ENCODE data around the gene MPIG6B. TPM values are rescaled to one million over a fixed set of nuclear protein-coding genes. Genes with fewer than 3 reads are reported as not detected.

MPIG6B gene
- total and polyA plus RNA-seq, 12 donors = 0.11 to 0.97 (median 0.27) TPM; not detected in 3

DNA sequence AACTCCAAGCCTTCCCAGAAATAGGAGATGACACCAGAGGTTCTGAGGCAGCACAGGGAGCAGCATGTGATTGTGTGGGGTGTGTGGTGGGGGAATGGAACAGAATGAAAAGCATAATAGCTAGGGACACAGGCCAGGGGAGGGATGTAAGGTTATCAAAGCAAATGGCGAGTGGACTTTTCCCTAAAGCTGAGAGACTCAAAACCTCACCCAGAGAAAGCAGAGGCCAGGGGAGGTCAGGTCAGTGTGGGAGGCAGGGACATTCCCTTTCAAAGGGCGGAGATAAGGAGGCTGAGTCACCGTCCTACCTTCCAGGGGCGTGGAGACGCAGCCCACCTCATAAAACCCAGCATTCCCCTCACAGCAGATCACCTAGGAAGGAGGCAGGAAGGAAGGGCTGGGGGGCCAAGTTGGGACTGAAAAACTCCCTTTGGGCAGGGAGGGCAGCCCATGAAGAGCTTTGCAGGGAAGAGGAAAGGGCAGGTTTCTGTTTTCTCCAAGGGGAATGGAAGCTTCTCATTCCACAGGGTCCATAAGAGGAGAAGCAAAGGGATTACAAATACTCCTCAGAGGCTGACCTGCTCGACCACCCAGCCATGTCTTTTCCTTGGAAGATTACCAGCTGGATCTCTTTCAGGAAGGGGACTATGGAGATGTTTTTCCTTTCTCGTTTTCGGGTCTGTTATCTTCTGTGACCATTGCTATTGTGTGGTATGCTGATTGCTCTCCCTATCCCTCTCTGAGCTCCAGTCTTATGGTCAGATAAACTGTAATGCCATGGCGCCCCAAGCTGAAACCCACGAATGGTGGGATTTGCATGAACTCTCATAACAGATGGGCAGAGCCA is 32.7 kb upstream of the MPIG6B start:
- DNase-seq = no peak
- WGBS, 2 donors = 65 to 75% methylated on average over 10 of the region's 10 CpGs
- TF ChIP-seq CTCF (IDR thresholded peaks at IDR 0.05) = no peak
- intact Hi-C loops (cut with DNase I) = no loop called here
- peak in 3 of 8 donors; percentile 32 to 49 (median 40) for ATAC-seq
- Histone ChIP-seq H3K4me1 (peaks cover 0 to 4% (median 0%) of the 10 kb centered on the region in 9 donors), H3K9me3 (no peaks in the 10 kb centered on the region), H3K4me3 (no peak overlapping the region), H3K27ac (no peak overlapping the region), H3K27me3 (no peaks in the 10 kb centered on the region), H3K36me3 (peaks cover 5 to 100% (median 75%) of the 10 kb centered on the region in 9 donors)

DNA sequence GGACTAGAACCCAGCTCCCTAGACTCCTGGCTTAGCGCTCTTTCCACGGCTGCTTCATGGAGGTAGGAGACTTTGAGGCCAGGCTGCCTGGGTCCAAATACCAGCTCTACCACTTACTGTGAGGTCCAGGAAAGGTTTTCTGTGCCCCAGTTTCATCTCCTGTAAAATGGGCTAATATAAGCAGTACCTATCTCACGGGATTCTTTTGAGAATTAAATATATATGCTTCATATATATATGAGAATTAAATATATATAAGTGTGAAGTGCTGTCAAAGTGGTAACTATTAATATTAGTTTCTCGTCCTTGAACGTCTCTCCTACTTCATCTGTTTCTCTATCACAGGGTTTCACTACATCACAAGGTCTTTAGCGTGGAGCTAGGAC is 32.1 kb upstream of the MPIG6B start:
- Histone ChIP-seq H3K4me1 (peaks cover 0 to 4% (median 0%) of the 10 kb centered on the region in 9 donors), H3K9me3 (no peaks in the 10 kb centered on the region), H3K27me3 (no peaks in the 10 kb centered on the region), H3K4me3 (no peak overlapping the region), H3K27ac (no peak overlapping the region), H3K36me3 (peaks cover 5 to 100% (median 77%) of the 10 kb centered on the region in 9 donors)
- intact Hi-C loops (cut with DNase I) = no loop called here
- no peak for TF ChIP-seq CTCF (IDR thresholded peaks at IDR 0.05)
- ATAC-seq (no peak), DNase-seq (no peak)
- WGBS, 2 donors = 89 to 92% methylated on average over 6 of the region's 6 CpGs

DNA sequence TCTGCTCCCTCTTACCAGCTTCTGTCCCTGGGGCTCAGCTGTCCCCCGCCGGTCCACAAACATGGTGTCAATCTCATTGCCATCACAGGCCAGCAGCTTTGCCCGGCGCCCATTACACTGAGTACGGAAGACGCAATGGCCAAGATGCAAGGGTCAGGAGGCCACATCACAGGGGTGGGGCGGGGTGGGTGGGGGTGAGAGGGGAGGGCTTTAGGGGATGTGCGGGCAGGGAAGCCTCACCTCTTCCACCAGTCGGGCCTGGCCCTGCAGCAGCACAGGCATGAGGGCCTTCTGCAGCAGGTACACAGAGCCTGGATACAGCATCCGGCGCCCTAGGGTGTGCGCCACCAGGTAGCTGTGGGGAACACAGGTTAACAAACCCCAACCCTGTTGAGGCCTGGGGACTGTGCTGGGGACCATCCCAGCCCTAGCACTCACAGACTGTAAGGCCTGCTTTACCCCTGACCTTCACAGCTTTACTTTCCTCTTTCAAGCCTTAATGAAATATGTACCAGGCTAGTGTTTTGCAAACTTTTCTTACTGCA is 31.5 kb upstream of the MPIG6B start:
- 94 to 95% methylated on average over 12 of the region's 12 CpGs for WGBS, 2 donors
- intact Hi-C loops (cut with DNase I) = no loop called here
- no peak for ATAC-seq

DNA sequence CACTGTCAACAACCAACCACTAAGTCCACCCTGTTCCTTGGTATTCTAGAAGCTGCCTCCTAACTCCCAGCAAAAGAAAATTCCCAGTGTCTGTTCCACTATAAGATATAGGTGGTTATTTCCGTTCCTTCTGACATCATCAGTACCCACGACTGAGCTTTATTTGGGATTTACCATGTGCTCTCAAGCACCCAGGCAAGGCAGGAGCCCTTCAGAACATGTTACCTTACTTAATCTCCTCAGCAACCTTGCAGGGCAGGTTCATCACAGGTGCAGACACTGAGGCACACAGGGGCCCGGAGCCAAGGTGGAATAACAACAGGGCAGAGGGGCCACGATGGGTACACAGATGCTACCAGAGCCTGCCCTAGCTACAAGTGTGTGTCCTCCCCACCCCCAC is 30.8 kb upstream of the MPIG6B start:
- DNase-seq (no peak), ATAC-seq (no peak)
- 79 to 89% methylated on average over 4 of the region's 4 CpGs for WGBS, 2 donors
- H3K27me3 ChIP-seq = no peaks in the 10 kb centered on the region
- TF ChIP-seq CTCF (IDR thresholded peaks at IDR 0.05) = no peak
- H3K9me3 ChIP-seq = no peaks in the 10 kb centered on the region
- H3K4me3 ChIP-seq = no peak overlapping the region
- H3K4me1 ChIP-seq = peaks cover 0 to 4% (median 0%) of the 10 kb centered on the region in 9 donors
- intact Hi-C loops (cut with DNase I) = no loop called here
- H3K36me3 ChIP-seq = peaks cover 1 to 100% (median 75%) of the 10 kb centered on the region in 9 donors
- no peak overlapping the region for H3K27ac ChIP-seq

More for the DNA sequence above, 31.5 kb upstream of the MPIG6B start:
- H3K9me3 ChIP-seq = no peaks in the 10 kb centered on the region
- DNase-seq = no peak
- H3K4me1 ChIP-seq = peaks cover 0 to 4% (median 0%) of the 10 kb centered on the region in 9 donors
- no peak overlapping the region for H3K27ac ChIP-seq
- TF ChIP-seq CTCF (IDR thresholded peaks at IDR 0.05) = no peak
- H3K4me3 ChIP-seq = no peak overlapping the region
- no peaks in the 10 kb centered on the region for H3K27me3 ChIP-seq
- peaks cover 5 to 100% (median 79%) of the 10 kb centered on the region in 9 donors for H3K36me3 ChIP-seq

Measured in heart right ventricle (tissue), 16 donors.